Parathyroid adenoma (tissue), 2 donors: ENCODE data around the gene LEFTY2.

ENCODE experiments used
- H2AFZ ChIP-seq: fragments of 300-600 bp; sonication (generic); one replicate; pipeline ENCODE4 v1.7.0; 2017; ENCODE audit warnings: antibody characterized with exemption, mild to moderate bottlenecking
- H3K27ac ChIP-seq: fragments of 300-600 bp; sonication (generic); one replicate; pipeline ENCODE4 v1.7.0; 2017
- H3K27me3 ChIP-seq: fragments of 300-600 bp; sonication (generic); one replicate; pipeline ENCODE4 v1.7.0; 2017; ENCODE audit warnings: low read length; ENCODE audit not compliant: control insufficient read depth, insufficient read depth
- H3K36me3 ChIP-seq: fragments of 300-600 bp; sonication (generic); one replicate; pipeline ENCODE4 v1.7.0; 2017; ENCODE audit warnings: low read length; ENCODE audit not compliant: control insufficient read depth, insufficient read depth
- H3K4me1 ChIP-seq: fragments of 300-600 bp; sonication (generic); one replicate; pipeline ENCODE4 v1.7.0; 2017; ENCODE audit warnings: control low read depth
- H3K4me2 ChIP-seq: fragments of 300-600 bp; sonication (generic); one replicate; pipeline ENCODE4 v1.7.0; 2017; ENCODE audit warnings: low read length
- H3K4me3 ChIP-seq: fragments of 300-600 bp; sonication (generic); one replicate; pipeline ENCODE4 v1.7.0; 2017; ENCODE audit warnings: low read depth, low read length
- H3K79me2 ChIP-seq: fragments of 300-600 bp; sonication (generic); one replicate; pipeline ENCODE4 v1.7.0; 2017; ENCODE audit warnings: control low read depth
- H3K9ac ChIP-seq: fragments of 300-600 bp; sonication (generic); one replicate; pipeline ENCODE4 v1.7.0; 2017; ENCODE audit warnings: mild to moderate bottlenecking
- H3K9me3 ChIP-seq: fragments of 300-600 bp; sonication (generic); one replicate; pipeline ENCODE4 v1.7.0; 2017; ENCODE audit warnings: low read length; ENCODE audit not compliant: control insufficient read depth
- TF ChIP-seq, protein P1 (sequence below): fragments of 300-600 bp; sonication (generic); IDR thresholded peaks from one replicate; pipeline ENCODE4 v1.7.0; 2017; ENCODE audit warnings: antibody characterized with exemption, mild to moderate bottlenecking
- donor health status: primary hyperparathyroidism.

LEFTY2 gene

DNA sequence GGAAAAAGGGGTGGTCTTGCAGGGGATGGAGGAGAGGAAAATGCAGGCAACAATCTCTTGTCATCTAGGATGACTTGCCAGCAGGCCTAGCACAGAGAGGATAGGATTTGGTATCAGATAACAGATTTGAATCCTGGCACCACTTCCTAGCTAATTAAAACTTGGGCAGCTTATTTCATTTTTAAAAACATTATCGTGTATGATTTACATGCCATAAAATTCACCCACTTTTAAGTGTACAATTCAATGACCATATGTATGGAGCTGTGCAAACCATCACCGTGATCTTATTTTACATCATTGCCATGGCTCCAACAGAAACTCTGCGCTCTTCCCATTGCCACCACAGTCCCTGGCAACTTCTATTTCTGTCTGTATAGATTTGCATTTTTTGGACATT, 23.9 kb downstream of the LEFTY2 start:
- H3K9me3 ChIP-seq = no peaks in the 10 kb centered on the region
- no peak overlapping the region for H3K4me2 ChIP-seq
- no peak overlapping the region for H3K27ac ChIP-seq
- H3K9ac ChIP-seq = no peak overlapping the region
- H3K27me3 ChIP-seq = no peaks in the 10 kb centered on the region
- no peak overlapping the region for H3K4me3 ChIP-seq
- no peak overlapping the region for H2AFZ ChIP-seq
- H3K4me1 ChIP-seq = no peaks in the 10 kb centered on the region
- no peaks in the 10 kb centered on the region for H3K79me2 ChIP-seq
- no peaks in the 10 kb centered on the region for H3K36me3 ChIP-seq
- TF ChIP-seq, protein P1, sequence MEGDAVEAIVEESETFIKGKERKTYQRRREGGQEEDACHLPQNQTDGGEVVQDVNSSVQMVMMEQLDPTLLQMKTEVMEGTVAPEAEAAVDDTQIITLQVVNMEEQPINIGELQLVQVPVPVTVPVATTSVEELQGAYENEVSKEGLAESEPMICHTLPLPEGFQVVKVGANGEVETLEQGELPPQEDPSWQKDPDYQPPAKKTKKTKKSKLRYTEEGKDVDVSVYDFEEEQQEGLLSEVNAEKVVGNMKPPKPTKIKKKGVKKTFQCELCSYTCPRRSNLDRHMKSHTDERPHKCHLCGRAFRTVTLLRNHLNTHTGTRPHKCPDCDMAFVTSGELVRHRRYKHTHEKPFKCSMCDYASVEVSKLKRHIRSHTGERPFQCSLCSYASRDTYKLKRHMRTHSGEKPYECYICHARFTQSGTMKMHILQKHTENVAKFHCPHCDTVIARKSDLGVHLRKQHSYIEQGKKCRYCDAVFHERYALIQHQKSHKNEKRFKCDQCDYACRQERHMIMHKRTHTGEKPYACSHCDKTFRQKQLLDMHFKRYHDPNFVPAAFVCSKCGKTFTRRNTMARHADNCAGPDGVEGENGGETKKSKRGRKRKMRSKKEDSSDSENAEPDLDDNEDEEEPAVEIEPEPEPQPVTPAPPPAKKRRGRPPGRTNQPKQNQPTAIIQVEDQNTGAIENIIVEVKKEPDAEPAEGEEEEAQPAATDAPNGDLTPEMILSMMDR = no peak

GRCh38 chr1:225915538-225915991, 25.5 kb downstream of the LEFTY2 start:
- Histone ChIP-seq H3K9ac (no peak overlapping the region), H3K4me3 (no peak overlapping the region), H3K27me3 (no peaks in the 10 kb centered on the region), H3K9me3 (no peaks in the 10 kb centered on the region), H3K27ac (no peak overlapping the region), H3K36me3 (no peaks in the 10 kb centered on the region), H2AFZ (no peak overlapping the region), H3K4me2 (no peak overlapping the region), H3K4me1 (no peaks in the 10 kb centered on the region), H3K79me2 (no peaks in the 10 kb centered on the region)
- TF ChIP-seq, protein P1 = no peak

GRCh38 chr1:225914947-225915346, 26.1 kb downstream of the LEFTY2 start:
- Histone ChIP-seq H3K4me3 (no peak overlapping the region), H3K27me3 (no peaks in the 10 kb centered on the region), H3K36me3 (no peaks in the 10 kb centered on the region), H3K9ac (no peak overlapping the region), H3K4me1 (no peaks in the 10 kb centered on the region), H2AFZ (no peak overlapping the region), H3K27ac (no peak overlapping the region), H3K79me2 (no peaks in the 10 kb centered on the region), H3K9me3 (no peaks in the 10 kb centered on the region), H3K4me2 (no peak overlapping the region)
- TF ChIP-seq, protein P1 = no peak

DNA sequence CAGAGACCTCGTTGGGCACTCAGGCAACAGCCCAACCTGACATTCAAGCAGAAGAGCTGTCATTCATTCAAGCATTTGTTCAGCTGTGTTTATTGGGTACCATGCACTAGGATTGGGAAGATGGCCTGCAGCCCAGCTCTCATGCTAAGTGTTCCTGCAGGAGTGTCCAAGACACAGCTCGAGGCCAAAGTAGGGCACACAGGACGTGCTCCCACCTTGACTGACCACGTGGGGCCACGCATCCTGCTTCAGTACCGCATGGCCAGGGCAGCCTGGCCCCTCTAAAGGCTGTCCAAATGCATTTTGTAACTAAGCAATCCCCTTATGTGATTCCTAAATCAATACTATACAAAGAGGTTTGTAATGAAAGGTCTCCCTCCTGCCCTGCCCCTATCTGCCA, 26.6 kb downstream of the LEFTY2 start:
- Histone ChIP-seq H3K27me3 (no peaks in the 10 kb centered on the region), H3K9me3 (no peaks in the 10 kb centered on the region), H3K4me2 (no peak overlapping the region), H2AFZ (no peak overlapping the region), H3K27ac (no peak overlapping the region), H3K4me1 (no peaks in the 10 kb centered on the region), H3K4me3 (no peak overlapping the region), H3K36me3 (no peaks in the 10 kb centered on the region), H3K9ac (no peak overlapping the region), H3K79me2 (no peaks in the 10 kb centered on the region)
- TF ChIP-seq, protein P1 = no peak
